AG10803 (cell line): ENCODE data around the gene DDX55.
"Not testable (repeated sequence)": the region's sequence is repeated elsewhere in the genome, so short reads cannot be mapped to it uniquely, and the experiment has no call there.

Experiments
- DNase-seq: peaks from one replicate; pipeline ENCODE4 v3.0.0; 2010; ENCODE audit warnings: low read depth
- H3K4me3 ChIP-seq: 2 replicates; pipeline ENCODE4 v1.5.1; 2011; ENCODE audit warnings: mild to moderate bottlenecking, low read length, control low read depth
- CTCF ChIP-seq: conservative IDR thresholded peaks from 2 replicates; pipeline ENCODE4 v1.5.1; 2011; ENCODE audit warnings: mild to moderate bottlenecking, low read length, control low read depth, inconsistent platforms

DDX55 gene

GRCh38 chr12:123599310-123599709, 2.6 kb upstream of the DDX55 start:
- no peak overlapping the region for H3K4me3 ChIP-seq
- no peak for TF ChIP-seq CTCF
- DNase-seq = no peak

- H3K4me3 ChIP-seq = no peak overlapping the region
- no peak for TF ChIP-seq CTCF
- DNase-seq = no peak
Measured at GRCh38 chr12:123599721-123600120, 2.2 kb upstream of the DDX55 start.

GRCh38 chr12:123602651-123603195, 824 bp downstream of the DDX55 start:
- TF ChIP-seq CTCF = no peak
- DNase-seq = peak; percentile 18
- peak overlapping the region; percentile 99 for H3K4me3 ChIP-seq

- DNase-seq, H3K4me3 ChIP-seq: not testable (repeated sequence)
Measured at GRCh38 chr12:123603495-123603894, 1.6 kb downstream of the DDX55 start.

GRCh38 chr12:123607756-123608155, 5.9 kb downstream of the DDX55 start:
- DNase-seq = no peak
- H3K4me3 ChIP-seq = no peak overlapping the region
- TF ChIP-seq CTCF = no peak

GRCh38 chr12:123608182-123608581, 6.3 kb downstream of the DDX55 start:
- no peak overlapping the region for H3K4me3 ChIP-seq
- no peak for DNase-seq
- no peak for TF ChIP-seq CTCF

- DNase-seq = no peak
- TF ChIP-seq CTCF = no peak
- no peak overlapping the region for H3K4me3 ChIP-seq
Measured at GRCh38 chr12:123614110-123614509, 12.2 kb downstream of the DDX55 start.

GRCh38 chr12:123614531-123614930, 12.6 kb downstream of the DDX55 start:
- DNase-seq = peak; percentile 82
- H3K4me3 ChIP-seq = no peak overlapping the region
- TF ChIP-seq CTCF = no peak
